Activated CD8-positive, alpha-beta memory T cell treated with anti-CD3 and anti-CD28 coated beads for 36 hours (primary cell): ENCODE results near the gene CNKSR2. TPM values are rescaled to one million over a fixed set of nuclear protein-coding genes. Genes with fewer than 3 reads are reported as not detected.
"Not testable (repeated sequence)": the region's sequence is repeated elsewhere in the genome, so short reads cannot be mapped to it uniquely, and the experiment has no call there.

ENCODE experiments used
- CTCF ChIA-PET: fragments of 350-600 bp; sonication (Branson Sonifier 250); formaldehyde crosslinking; loops from one replicate; lab custom pipeline; 2021; ENCODE audit warnings: antibody characterized with exemption; lab: Charles Lee
- POLR2A ChIA-PET: fragments of 350-600 bp; sonication (Branson Sonifier 250); formaldehyde crosslinking; loops from one replicate; lab custom pipeline; 2021; ENCODE audit warnings: antibody characterized with exemption; lab: Charles Lee
- total RNA-seq, 2 experiments: library from RNA; stranded (reverse); gene quantifications; one replicate each; pipeline ENCODE4 v1.2.3, GENCODE V29; 2021

The CNKSR2 gene
- total RNA-seq, 2 experiments from 2014 or later: 4.8 to 5.0 TPM

GRCh38 chrX:21427086-21427485 is 52.9 kb downstream of the CNKSR2 start:
- POLR2A ChIA-PET: no interaction called here
- CTCF ChIA-PET: no interaction called here

- POLR2A ChIA-PET: no interaction called here
- CTCF ChIA-PET: no interaction called here
These were observed 62.8 kb downstream of the CNKSR2 start for GRCh38 chrX:21437036-21437435.

- POLR2A ChIA-PET: no interaction called here
- CTCF ChIA-PET: no interaction called here
These were observed 64.6 kb downstream of the CNKSR2 start for GRCh38 chrX:21438792-21439191.

- ChIA-PET CTCF (interaction anchor here (0.6 kb wide), 1 partner anchor 595 kb away, joined by 3 read pairs; no protein-coding TSS in a partner anchor), POLR2A (no interaction called here)
These were observed 66.7 kb downstream of the CNKSR2 start for GRCh38 chrX:21440911-21441310.

- POLR2A ChIA-PET: no interaction called here
- CTCF ChIA-PET: no interaction called here
These were observed 83.5 kb downstream of the CNKSR2 start for GRCh38 chrX:21457718-21458117.

- POLR2A ChIA-PET: no interaction called here
- CTCF ChIA-PET: no interaction called here
These were observed 94.9 kb downstream of the CNKSR2 start for GRCh38 chrX:21469071-21469470.

GRCh38 chrX:21476909-21477308 is 102.7 kb downstream of the CNKSR2 start:
- CTCF ChIA-PET: no interaction called here
- POLR2A ChIA-PET: no interaction called here

- ChIA-PET CTCF (no interaction called here), POLR2A (no interaction called here)
These were observed 105.6 kb downstream of the CNKSR2 start for GRCh38 chrX:21479695-21480270.

GRCh38 chrX:21481761-21482160 is 107.5 kb downstream of the CNKSR2 start:
- CTCF ChIA-PET: no interaction called here
- POLR2A ChIA-PET: no interaction called here

GRCh38 chrX:21484051-21484450 is 109.8 kb downstream of the CNKSR2 start:
- POLR2A ChIA-PET, CTCF ChIA-PET: not testable (repeated sequence)

- CTCF ChIA-PET: no interaction called here
- POLR2A ChIA-PET: no interaction called here
These were observed 113.6 kb downstream of the CNKSR2 start for GRCh38 chrX:21487832-21488231.

GRCh38 chrX:21490341-21490740 is 116.1 kb downstream of the CNKSR2 start:
- ChIA-PET CTCF (no interaction called here), POLR2A (no interaction called here)

GRCh38 chrX:21493226-21493830 is 119.1 kb downstream of the CNKSR2 start:
- POLR2A ChIA-PET: no interaction called here
- CTCF ChIA-PET: no interaction called here

GRCh38 chrX:21503593-21503992 is 129.4 kb downstream of the CNKSR2 start:
- ChIA-PET POLR2A (no interaction called here), CTCF (no interaction called here)

- CTCF ChIA-PET: no interaction called here
- POLR2A ChIA-PET: no interaction called here
These were observed 135.7 kb downstream of the CNKSR2 start for GRCh38 chrX:21509912-21510311.

GRCh38 chrX:21524008-21524407 is 149.8 kb downstream of the CNKSR2 start:
- CTCF ChIA-PET: no interaction called here
- POLR2A ChIA-PET: no interaction called here

GRCh38 chrX:21528076-21528475 is 153.9 kb downstream of the CNKSR2 start:
- CTCF ChIA-PET: no interaction called here
- POLR2A ChIA-PET: no interaction called here

GRCh38 chrX:21529771-21530170 is 155.6 kb downstream of the CNKSR2 start:
- CTCF ChIA-PET: no interaction called here

GRCh38 chrX:21544642-21545041 is 170.4 kb downstream of the CNKSR2 start:
- CTCF ChIA-PET: not testable (repeated sequence)

More at GRCh38 chrX:21529771-21530170, 155.6 kb downstream of the CNKSR2 start:
- POLR2A ChIA-PET: no interaction called here

GRCh38 chrX:21559417-21559816 is 185.2 kb downstream of the CNKSR2 start:
- ChIA-PET POLR2A (no interaction called here), CTCF (no interaction called here)

More at GRCh38 chrX:21544642-21545041, 170.4 kb downstream of the CNKSR2 start:
- POLR2A ChIA-PET: not testable (repeated sequence)

GRCh38 chrX:21565025-21565424 is 190.8 kb downstream of the CNKSR2 start:
- CTCF ChIA-PET: no interaction called here
- POLR2A ChIA-PET: no interaction called here
